ENCODE results near the gene ANXA4. TPM values are rescaled to one million over a fixed set of nuclear protein-coding genes. Genes with fewer than 3 reads are reported as not detected.

Gene ANXA4
- total RNA-seq, 1 experiment from 2014 or later = 9.5 TPM

- ChIA-PET CTCF (interaction anchor here (0.7 to 4.0 kb wide), 9 partner anchors 9 to 88 kb away, joined by 3 to 40 read pairs (median 4); no protein-coding TSS in a partner anchor), POLR2A (interaction anchor here (0.7 to 1.0 kb wide), 4 partner anchors 16 to 304 kb away, joined by 3 to 4 read pairs (median 3); partner anchors contain the start of genes MXD1 and NFU1)
- Mint-ChIP-seq H3K27ac (peak overlapping the region; percentile 66), H3K4me1 (peaks cover 14% of the 10 kb centered on the region), H3K27me3 (ENCODE audit: low read depth) (peaks cover 28% of the 10 kb centered on the region), H3K9me3 (no peaks in the 10 kb centered on the region), H3K36me3 (no peaks in the 10 kb centered on the region), H3K4me3 (peak overlapping the region; percentile 83)
- no peak for TF ChIP-seq NR3C1 (CRISPR knock-in tag; conservative IDR thresholded peaks at IDR 0.05; ENCODE audit: low read depth)
- TF ChIP-seq ATF1 (CRISPR knock-in tag; IDR thresholded peaks at IDR 0.05) = no peak
- TF ChIP-seq ZNF423 (CRISPR knock-in tag; IDR thresholded peaks at IDR 0.05) = no peak
- no peak for TF ChIP-seq TEAD1 (CRISPR knock-in tag; IDR thresholded peaks at IDR 0.05)
- TF ChIP-seq E2F4 (CRISPR knock-in tag; IDR thresholded peaks at IDR 0.05; ENCODE audit: borderline replicate concordance, low read depth) = no peak
- TF ChIP-seq ZNF317 (CRISPR knock-in tag; IDR thresholded peaks at IDR 0.05; ENCODE audit: borderline replicate concordance, low read depth) = no peak
- no peak for TF ChIP-seq ZNF416 (CRISPR knock-in tag; IDR thresholded peaks at IDR 0.05)
- no peak for TF ChIP-seq ZNF671 (CRISPR knock-in tag; IDR thresholded peaks at IDR 0.05)
- TF ChIP-seq ZNF281 (CRISPR knock-in tag; IDR thresholded peaks at IDR 0.05) = no peak
- TF ChIP-seq ZNF232 (CRISPR knock-in tag; IDR thresholded peaks at IDR 0.05) = no peak
- TF ChIP-seq NR1H2 (CRISPR knock-in tag; IDR thresholded peaks at IDR 0.05) = no peak
- no peak for TF ChIP-seq FOXP4 (CRISPR knock-in tag; IDR thresholded peaks at IDR 0.05)
- no peak for TF ChIP-seq FOXK1 (CRISPR knock-in tag; IDR thresholded peaks at IDR 0.05)
- no peak for DNase-seq (ENCODE audit: low spot score)
- peak; percentile 55 for ATAC-seq
Observed at GRCh38 chr2:69741229-69741574, 732 bp upstream of the ANXA4 start.

GRCh38 chr2:69742322-69742952 is 503 bp downstream of the ANXA4 start:
- DNase-seq (ENCODE audit: low spot score) = peak; percentile 24
- ATAC-seq = peak; percentile 45
- no peak overlapping the region for H3K27ac Mint-ChIP-seq

More at GRCh38 chr2:69742322-69742952, 503 bp downstream of the ANXA4 start:
- POLR2A ChIA-PET = interaction anchor here (1.0 kb wide), 2 partner anchors 52 to 172 kb away, joined by 3 read pairs; partner anchors contain the start of gene MXD1
- Mint-ChIP-seq H3K4me1 (peaks cover 14% of the 10 kb centered on the region), H3K9me3 (no peaks in the 10 kb centered on the region), H3K27me3 (ENCODE audit: low read depth) (peaks cover 28% of the 10 kb centered on the region), H3K36me3 (no peaks in the 10 kb centered on the region), H3K4me3 (peak overlapping the region; percentile 83)
- CTCF ChIA-PET = interaction anchor here (0.8 to 4.6 kb wide), 6 partner anchors 9 to 75 kb away, joined by 3 to 40 read pairs (median 16); no protein-coding TSS in a partner anchor
- TF ChIP-seq E2F4 (CRISPR knock-in tag; IDR thresholded peaks at IDR 0.05; ENCODE audit: borderline replicate concordance, low read depth) (no peak), CDX4 (CRISPR knock-in tag; IDR thresholded peaks at IDR 0.05; ENCODE audit: borderline replicate concordance) (no peak), SOX15 (CRISPR knock-in tag; IDR thresholded peaks at IDR 0.05) (no peak), RELA (CRISPR knock-in tag; IDR thresholded peaks at IDR 0.05; ENCODE audit: borderline replicate concordance) (no peak), SMAD3 (CRISPR knock-in tag; IDR thresholded peaks at IDR 0.05; ENCODE audit: borderline replicate concordance) (no peak), ZNF425 (CRISPR knock-in tag; conservative IDR thresholded peaks at IDR 0.05) (no peak), ZNF232 (CRISPR knock-in tag; IDR thresholded peaks at IDR 0.05) (no peak)
